PC-9 (cell line): Measurements from ENCODE around the gene BCAS3. TPM values are rescaled to one million over a fixed set of nuclear protein-coding genes. Genes with fewer than 3 reads are reported as not detected.

Experiments
- BruUV-seq: library from RNA; stranded (reverse); fragments of 400-500 nt; replicated peaks from 2 replicates; lab custom pipeline; 2021; lab: Mats Ljungman, UMichigan
- CTCF ChIA-PET: fragments of 300-600 bp; sonication (Branson Sonifier 250); formaldehyde crosslinking; loops from one replicate; lab custom pipeline; 2022; ENCODE audit warnings: antibody characterized with exemption; lab: Charles Lee
- POLR2A ChIA-PET: fragments of 300-600 bp; sonication (Branson Sonifier 250); formaldehyde crosslinking; loops from one replicate; lab custom pipeline; 2022; ENCODE audit warnings: antibody characterized with exemption; ENCODE audit not compliant: unreplicated experiment; lab: Charles Lee
- DNase-seq, 2 experiments: peaks; one replicate each; pipeline versions ENCODE4 v3.0.0 to v3.0.0-alpha.2; 2015 to 2022; ENCODE audit warnings: mixed read lengths in 1 of 2
- H2AFZ ChIP-seq: fragments of 200-600 bp; sonication (generic); 2 replicates; pipeline ENCODE4 v1.8.1; 2017; ENCODE audit warnings: antibody characterized with exemption
- H3F3A ChIP-seq: fragments of 200-600 bp; sonication (generic); 2 replicates; pipeline ENCODE4 v1.8.1; 2017; ENCODE audit warnings: antibody characterized with exemption, mild to moderate bottlenecking, low read depth; ENCODE audit not compliant: insufficient read depth
- H3K27ac ChIP-seq: fragments of 200-600 bp; sonication (generic); 2 replicates; pipeline ENCODE4 v1.6.1; 2016; ENCODE audit warnings: mixed run types
- H3K27me3 ChIP-seq: fragments of 200-600 bp; sonication (generic); 2 replicates; pipeline ENCODE4 v1.6.1; 2016; ENCODE audit warnings: low read depth, mixed run types; ENCODE audit not compliant: insufficient read depth
- H3K36me3 ChIP-seq: fragments of 200-600 bp; sonication (generic); 2 replicates; pipeline ENCODE4 v1.6.1; 2016; ENCODE audit warnings: low read depth, mixed run types
- H3K4me1 ChIP-seq: fragments of 200-600 bp; sonication (generic); replicated peaks from 2 replicates; pipeline ENCODE4 v1.6.1; 2016; ENCODE audit warnings: mixed run types; ENCODE audit not compliant: insufficient read depth
- H3K4me2 ChIP-seq: fragments of 200-600 bp; sonication (generic); 2 replicates; pipeline ENCODE4 v1.6.1; 2017; ENCODE audit warnings: mixed run types
- H3K4me3 ChIP-seq: fragments of 200-600 bp; sonication (generic); 2 replicates; pipeline ENCODE4 v1.6.1; 2016; ENCODE audit warnings: mixed run types
- H3K79me2 ChIP-seq: fragments of 200-600 bp; sonication (generic); 2 replicates; pipeline ENCODE4 v1.6.1; 2017; ENCODE audit warnings: low read depth, mixed run types
- H3K9me2 ChIP-seq: fragments of 200-600 bp; sonication (generic); 2 replicates; pipeline ENCODE4 v1.8.1; 2017; ENCODE audit warnings: mild to moderate bottlenecking; ENCODE audit not compliant: insufficient read depth
- H3K9me3 ChIP-seq: fragments of 200-600 bp; sonication (generic); 2 replicates; pipeline ENCODE4 v1.8.1; 2016; ENCODE audit warnings: low read depth; ENCODE audit not compliant: insufficient read depth
- H4K20me1 ChIP-seq: fragments of 200-600 bp; sonication (generic); 2 replicates; pipeline ENCODE4 v1.8.1; 2017; ENCODE audit not compliant: insufficient read depth
- CTCF ChIP-seq: fragments of 200-600 bp; sonication (generic); conservative IDR thresholded peaks from 2 replicates; pipeline ENCODE4 v1.6.1; 2017; ENCODE audit warnings: mixed run types, antibody characterized with exemption, mild to moderate bottlenecking, moderate library complexity
- EZH2 ChIP-seq: fragments of 200-600 bp; sonication (generic); IDR thresholded peaks from 2 replicates; pipeline ENCODE4 v1.8.0; 2017; ENCODE audit warnings: antibody characterized with exemption, low read depth
- intact Hi-C: fragments of 100-400 bp; cut with micrococcal nuclease; formaldehyde crosslinking; loops from one replicate; pipeline ENCODE4 v1.10.0; 2022; ENCODE audit not compliant: unreplicated experiment
- total RNA-seq: library from RNA; stranded (reverse); gene quantifications from 2 replicates; pipeline ENCODE4 v1.2.3, GENCODE V29; 2021

BCAS3 gene
- total RNA-seq, 1 experiment from 2014 or later = 26.0 TPM

DNA sequence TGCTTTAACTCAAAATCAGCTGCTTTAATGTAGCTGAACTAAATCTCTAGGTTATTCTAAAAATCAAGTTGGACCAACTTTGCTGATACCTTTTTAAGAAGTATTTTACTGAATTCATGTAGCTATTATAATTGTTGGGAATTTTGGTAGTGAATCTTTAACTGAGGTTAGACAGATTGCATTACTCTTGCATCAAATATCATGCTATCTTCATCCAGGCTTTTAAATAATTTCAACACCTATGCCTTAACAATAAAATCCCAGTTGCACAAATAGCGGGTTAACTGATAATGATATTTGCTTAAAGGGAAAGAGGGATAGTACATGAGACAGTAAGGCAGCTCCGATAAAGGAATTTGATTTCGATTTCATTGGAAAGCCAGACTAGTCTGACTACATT is 480.7 kb downstream of the BCAS3 start:
- no peak for DNase-seq
- no peaks in the 10 kb centered on the region for H4K20me1 ChIP-seq
- intact Hi-C loops = no loop called here
- H3K9me3 ChIP-seq = no peaks in the 10 kb centered on the region
- no peak overlapping the region for H3K4me3 ChIP-seq
- ChIA-PET CTCF (no interaction called here), POLR2A (no interaction called here)
- no peak overlapping the region for H3K27ac ChIP-seq
- no peak overlapping the region for H3K4me2 ChIP-seq
- no peaks in the 10 kb centered on the region for H3K79me2 ChIP-seq
- TF ChIP-seq EZH2 = no peak
- no peak for TF ChIP-seq CTCF
- H3F3A ChIP-seq = no peaks in the 10 kb centered on the region
- no TSS peak for BruUV-seq
- H3K4me1 ChIP-seq = no peaks in the 10 kb centered on the region
- H3K27me3 ChIP-seq = no peaks in the 10 kb centered on the region
- H2AFZ ChIP-seq = no peak overlapping the region
- H3K9me2 ChIP-seq = no peaks in the 10 kb centered on the region
- no peaks in the 10 kb centered on the region for H3K36me3 ChIP-seq

DNA sequence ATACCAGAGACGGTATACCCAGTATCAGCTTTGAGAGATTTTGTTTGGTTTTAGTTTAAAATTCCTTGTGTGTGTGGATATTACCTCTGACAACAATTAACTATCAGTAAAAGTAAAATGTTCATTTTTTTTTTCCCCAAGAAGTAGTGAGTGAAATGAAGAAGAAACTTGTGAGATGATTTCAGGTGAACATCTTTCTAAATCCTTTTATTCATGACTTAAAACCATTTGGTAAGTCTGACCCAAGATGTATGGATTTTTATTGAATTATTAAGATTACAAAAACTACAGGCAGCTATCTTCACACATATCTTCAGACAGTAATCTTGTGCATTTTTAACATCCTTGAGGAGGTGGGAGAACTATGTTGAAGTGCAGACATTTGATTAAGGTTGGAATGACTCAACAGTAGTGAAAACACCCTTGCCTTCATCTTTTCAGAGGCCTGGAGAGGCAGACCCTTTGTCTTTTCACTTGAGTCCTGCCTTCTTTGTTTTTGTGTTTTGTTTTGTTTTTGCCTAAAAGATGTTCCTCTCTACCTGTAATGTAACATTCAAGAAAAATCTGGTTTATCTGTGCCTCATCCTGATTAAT is 481.7 kb downstream of the BCAS3 start:
- DNase-seq = no peak
- no peaks in the 10 kb centered on the region for H3F3A ChIP-seq
- H2AFZ ChIP-seq = no peak overlapping the region
- H3K9me3 ChIP-seq = no peaks in the 10 kb centered on the region
- H3K4me2 ChIP-seq = no peak overlapping the region
- intact Hi-C loops = no loop called here
- TF ChIP-seq CTCF (no peak), EZH2 (no peak)
- H3K27me3 ChIP-seq = no peaks in the 10 kb centered on the region
- H3K79me2 ChIP-seq = no peaks in the 10 kb centered on the region
- BruUV-seq = no TSS peak
- CTCF ChIA-PET = no interaction called here
- no peaks in the 10 kb centered on the region for H3K9me2 ChIP-seq
- no peaks in the 10 kb centered on the region for H4K20me1 ChIP-seq
- H3K4me3 ChIP-seq = no peak overlapping the region
- no peaks in the 10 kb centered on the region for H3K36me3 ChIP-seq
- POLR2A ChIA-PET = no interaction called here
- no peaks in the 10 kb centered on the region for H3K4me1 ChIP-seq
- H3K27ac ChIP-seq = no peak overlapping the region

- H3K9me2 ChIP-seq = no peaks in the 10 kb centered on the region
- no peaks in the 10 kb centered on the region for H3K27me3 ChIP-seq
- no peak overlapping the region for H3K4me2 ChIP-seq
- DNase-seq = no peak
- H3K79me2 ChIP-seq = no peaks in the 10 kb centered on the region
- TF ChIP-seq EZH2 (no peak), CTCF (no peak)
- no peak overlapping the region for H2AFZ ChIP-seq
- no TSS peak for BruUV-seq
- no peaks in the 10 kb centered on the region for H3K36me3 ChIP-seq
- no peaks in the 10 kb centered on the region for H3K9me3 ChIP-seq
- intact Hi-C loops = no loop called here
- no peak overlapping the region for H3K27ac ChIP-seq
- CTCF ChIA-PET = no interaction called here
- H4K20me1 ChIP-seq = no peaks in the 10 kb centered on the region
- POLR2A ChIA-PET = no interaction called here
- no peak overlapping the region for H3K4me3 ChIP-seq
- no peaks in the 10 kb centered on the region for H3F3A ChIP-seq
- H3K4me1 ChIP-seq = no peaks in the 10 kb centered on the region
Observed at GRCh38 chr17:61160204-61160603, 482.6 kb downstream of the BCAS3 start.
